K562 (cell line): Measurements from ENCODE around the gene SPECC1L. TPM values are rescaled to one million over a fixed set of nuclear protein-coding genes. Genes with fewer than 3 reads are reported as not detected.

ENCODE experiments used
- ATAC-seq: fragments of 200-7000 bp; cut with Tn5 transposase; 3 replicates; pipeline ENCODE4 v1.9.1; 2020; ENCODE audit warnings: moderate library complexity
- BruUV-seq: library from RNA; stranded (reverse); fragments of 400-500 nt; replicated peaks from 2 replicates; lab custom pipeline; 2021; lab: Mats Ljungman, UMichigan
- CTCF ChIA-PET: fragments of 300-600 bp; formaldehyde crosslinking; extraction: SDS; loops from one replicate; lab custom pipeline; 2021; ENCODE audit warnings: low intra/inter-chr PET ratio; lab: Yijun Ruan, JAX
- POLR2A ChIA-PET: fragments of 300-600, 350-650 bp; sonication (Branson Sonifier 250); formaldehyde crosslinking; extraction: SDS; loops from one replicate; lab custom pipeline; 2021; ENCODE audit warnings: antibody characterized with exemption, inconsistent platforms; lab: Yijun Ruan, JAX
- DNase-seq, 4 experiments: peaks; one replicate each; pipeline versions ENCODE4 v3.0.0 to v3.0.0-alpha.2; 2011 to 2018; ENCODE audit warnings: low spot score in 3 of 4, mixed read lengths in 3 of 4; ENCODE audit errors: extremely low read depth in 1 of 4
- FAIRE-seq: peaks from 2 replicates; lab custom pipeline; 2011; peaks lifted over from hg19 to GRCh38; lab: Jason Lieb, UNC
- H2AFZ ChIP-seq: 2 replicates; pipeline ENCODE4 v1.6.0; 2011; ENCODE audit warnings: low read depth, low read length, control low read depth, inconsistent platforms
- H3K27ac ChIP-seq: fragments of 200-600 bp; 3 replicates; pipeline ENCODE4 v1.8.0; 2011; ENCODE audit warnings: low read depth, mild to moderate bottlenecking, control low read depth, inconsistent platforms, low read length, moderate library complexity, mixed read lengths; ENCODE audit errors: extremely low read depth
- H3K27me3 ChIP-seq, 2 experiments: fragments of 300-600 bp in 1 of 2; 2 replicates in 1 of 2; 3 replicates in 1 of 2; pipeline versions ENCODE4 v1.6.0 to v1.8.0; 2011; ENCODE audit warnings: inconsistent platforms in 2 of 2, low read length in 2 of 2, mild to moderate bottlenecking in 1 of 2, mixed read lengths in 1 of 2, moderate library complexity in 1 of 2; ENCODE audit not compliant: control insufficient read depth in 2 of 2, insufficient read depth in 2 of 2
- H3K36me3 ChIP-seq: fragments of 300-600 bp; 3 replicates; pipeline ENCODE4 v1.8.0; 2011; ENCODE audit warnings: mild to moderate bottlenecking, low read length, inconsistent platforms; ENCODE audit not compliant: control insufficient read depth, insufficient read depth
- H3K4me1 ChIP-seq, 2 experiments: fragments of 200-600 bp in 1 of 2; replicated peaks in 1 of 2; 2 replicates in 1 of 2; 3 replicates in 1 of 2; pipeline versions ENCODE4 v1.5.1 to v1.8.0; 2011; ENCODE audit warnings: inconsistent platforms in 2 of 2, low read length in 2 of 2, mild to moderate bottlenecking in 1 of 2, mixed read lengths in 1 of 2, moderate library complexity in 1 of 2; ENCODE audit not compliant: control insufficient read depth in 2 of 2, insufficient read depth in 2 of 2
- H3K4me2 ChIP-seq: 2 replicates; pipeline ENCODE4 v1.6.1; 2011; ENCODE audit warnings: low read length, control low read depth, inconsistent platforms, mixed read lengths; ENCODE audit not compliant: insufficient read depth
- H3K4me3 ChIP-seq: fragments of 200-600 bp; sonication (generic), shearing (Covaris generic); 2 replicates; pipeline ENCODE4 v1.5.1; 2016; ENCODE audit warnings: control low read depth, inconsistent platforms
- H3K79me2 ChIP-seq: fragments of 200-600 bp; 3 replicates; pipeline ENCODE4 v1.8.0; 2011; ENCODE audit warnings: low read length, inconsistent platforms; ENCODE audit not compliant: control insufficient read depth, insufficient read depth
- H3K9ac ChIP-seq, 2 experiments: 2 replicates each; pipeline versions ENCODE4 v1.6.0 to v1.6.1; 2011; ENCODE audit warnings: low read depth in 2 of 2, low read length in 2 of 2, control low read depth in 1 of 2, inconsistent platforms in 1 of 2, mild to moderate bottlenecking in 1 of 2, mixed read lengths in 1 of 2; ENCODE audit not compliant: insufficient read depth in 1 of 2
- H3K9me1 ChIP-seq: one replicate; pipeline ENCODE4 v1.6.0; 2011; ENCODE audit warnings: inconsistent platforms, mild to moderate bottlenecking, low read length, moderate library complexity; ENCODE audit not compliant: control insufficient read depth, insufficient read depth
- H3K9me3 ChIP-seq: replicated peaks from 2 replicates; pipeline ENCODE4 v1.5.1; 2011; ENCODE audit warnings: low read depth, low read length, inconsistent platforms; ENCODE audit not compliant: control insufficient read depth, insufficient read depth
- H4K20me1 ChIP-seq: replicated peaks from 2 replicates; pipeline ENCODE4 v1.6.1; 2011; ENCODE audit warnings: low read length, inconsistent platforms, mixed read lengths; ENCODE audit not compliant: control insufficient read depth, insufficient read depth
- ARHGAP35 ChIP-seq: fragments of 450-650 bp; IDR thresholded peaks from 2 replicates; pipeline ENCODE4 v1.6.1; 2018; ENCODE audit not compliant: partially characterized antibody
- GABPB2 ChIP-seq: fragments of 250-450 bp; sonication (Bioruptor Pico); conservative IDR thresholded peaks from 2 replicates; pipeline ENCODE4 v1.5.1; 2021; ENCODE audit warnings: mild to moderate bottlenecking
- HMGN3 ChIP-seq: IDR thresholded peaks from 2 replicates; pipeline ENCODE4 v1.6.1; 2011; ENCODE audit warnings: borderline replicate concordance, low read depth, mild to moderate bottlenecking, mixed read lengths, low read length; ENCODE audit not compliant: insufficient read length; ENCODE audit errors: extremely low read depth
- KAT2B ChIP-seq: IDR thresholded peaks from one replicate; pipeline ENCODE4 v1.6.1; 2012; ENCODE audit warnings: low read depth, mild to moderate bottlenecking, control low read depth, inconsistent platforms, low read length, moderate library complexity
- KLF16 ChIP-seq: IDR thresholded peaks from 2 replicates; pipeline ENCODE4 v1.6.1; 2016; ENCODE audit warnings: antibody characterized with exemption
- NFIX ChIP-seq: fragments of 250-450 bp; sonication (Bioruptor Pico); IDR thresholded peaks from 2 replicates; pipeline ENCODE4 v1.4.0; 2020; ENCODE audit warnings: low read depth, mild to moderate bottlenecking, moderate library complexity
- POLR2G ChIP-seq: fragments of 200-400 bp; formaldehyde crosslinking; IDR thresholded peaks from 2 replicates; pipeline ENCODE4 v1.6.1; 2017; ENCODE audit warnings: low read depth, mild to moderate bottlenecking, antibody characterized with exemption, low read length, moderate library complexity
- RCOR1 ChIP-seq, 2 experiments: IDR thresholded peaks; 2 replicates each; pipeline ENCODE4 v1.6.1; 2012; ENCODE audit warnings: low read depth in 2 of 2, low read length in 2 of 2, borderline replicate concordance in 1 of 2, improper control_type of control experiment in 1 of 2
- RFX1 ChIP-seq: fragments of 450-650 bp; IDR thresholded peaks from 2 replicates; pipeline ENCODE4 v1.6.1; 2016; ENCODE audit warnings: mild to moderate bottlenecking, moderate library complexity
- RFX5 ChIP-seq: IDR thresholded peaks from 2 replicates; pipeline ENCODE4 v1.6.1; 2011; ENCODE audit warnings: low read depth, mild to moderate bottlenecking, improper control_type of control experiment, low read length
- SMARCA5 ChIP-seq: fragments of 450-650 bp; IDR thresholded peaks from 2 replicates; pipeline ENCODE4 v1.6.1; 2016
- ZNF408 ChIP-seq: fragments of 250-450 bp; sonication (Bioruptor Pico); IDR thresholded peaks from 2 replicates; pipeline ENCODE4 v1.4.0; 2020; ENCODE audit warnings: low read depth, mild to moderate bottlenecking, moderate library complexity
- ZNF551 ChIP-seq: fragments of 250-450 bp; sonication (Bioruptor Pico); IDR thresholded peaks from 2 replicates; pipeline ENCODE4 v1.5.0; 2021; ENCODE audit warnings: mild to moderate bottlenecking, moderate library complexity
- WGBS: fragments of 100-300 bp; shearing (Covaris generic); methylation state at CpG from one replicate; pipeline ENCODE4 v1.1.6; 2016; ENCODE audit warnings: low coverage, mixed read lengths; ENCODE audit not compliant: insufficient coverage; ENCODE audit errors: missing lambda C conversion rate; 5-methylcytosine and 5-hydroxymethylcytosine counted together
- in situ Hi-C: fragments of 300-500 bp; cut with MboI; formaldehyde crosslinking; loops from 4 replicates; pipeline ENCODE4 v1.15.0; 2018; ENCODE audit warnings: inconsistent platforms, mixed read lengths
- intact Hi-C: fragments of 100-400 bp; cut with micrococcal nuclease; formaldehyde crosslinking; loops from 2 replicates; pipeline ENCODE4 v1.14.2; 2022
- polyA plus RNA-seq, 8 experiments: library from polyadenylated mRNA; depleted of rRNA in 4 of 8; stranded (reverse) in 5 of 8; unstranded in 3 of 8; fragments of >200 nt; fragmentation: Nextera tagmentation in 2 of 8; fragmentation: Illumina TruSeq in 1 of 8; extraction: Ambion mirVana in 2 of 8; extraction: Trizol in 1 of 8; gene quantifications; 2 replicates each; pipeline versions ENCODE4 v1.2.1 to v1.2.3, GENCODE V29; 2011 to 2014; ENCODE audit warnings: inconsistent platforms in 1 of 8, missing spikeins in 1 of 8
- total RNA-seq, 7 experiments: library from RNA; depleted of rRNA in 6 of 7; stranded (reverse); fragments of >200 nt in 6 of 7; fragmentation: Illumina TruSeq in 2 of 7; extraction: Trizol in 2 of 7; gene quantifications; 2 replicates each; pipeline versions ENCODE4 v1.2.1 to v1.2.3, GENCODE V29; 2011 to 2021; ENCODE audit warnings: low replicate concordance in 1 of 7
- TF ChIP-seq, protein P1 (sequence below): fragments of 450-650 bp; formaldehyde crosslinking; IDR thresholded peaks from 2 replicates; pipeline ENCODE4 v1.4.0; 2020; ENCODE audit warnings: mild to moderate bottlenecking, mixed read lengths
- TF ChIP-seq, protein P2 (sequence below), 2 experiments: fragments of 450-650 bp in 1 of 2; sonication (generic) in 1 of 2; formaldehyde crosslinking; conservative IDR thresholded peaks; 2 replicates each; pipeline versions ENCODE4 v1.4.0 to v1.8.1; 2020 to 2022; ENCODE audit warnings: mild to moderate bottlenecking in 1 of 2, missing genetic modification reagents in 1 of 2
- TF ChIP-seq, protein P3 (sequence below): fragments of 200-800 bp; sonication (Bioruptor generic); IDR thresholded peaks from 2 replicates; pipeline ENCODE4 v1.6.1; 2017; ENCODE audit warnings: missing genetic modification characterization, missing compliant biosample characterization

The SPECC1L gene
- total and polyA plus RNA-seq, 9 of the 15 experiments (the other 6 are each of a cell fraction or from before 2014, with no cell fraction given), result 1.4 to 27.9 (median 14.5) TPM

DNA sequence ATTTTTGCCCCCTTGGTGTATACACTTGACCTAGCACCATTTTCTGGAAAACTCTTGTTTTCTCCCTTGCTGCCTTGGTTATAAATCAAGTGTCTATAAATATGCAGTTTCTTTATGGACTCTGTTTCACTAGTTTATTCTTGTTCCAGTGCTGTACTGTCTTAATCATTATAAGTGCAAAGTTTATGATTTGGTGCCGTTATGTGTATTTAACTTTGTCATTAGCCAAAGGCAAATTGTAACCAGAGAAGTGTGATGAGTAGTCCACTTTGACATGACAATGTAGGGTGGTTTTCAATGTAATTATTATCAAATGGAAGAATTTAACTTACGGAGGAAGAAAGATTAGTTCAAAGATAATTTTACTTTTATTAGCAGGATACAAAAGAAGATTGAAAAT, 40.3 kb downstream of the SPECC1L start:
- Histone ChIP-seq H3K4me1 (no peaks in the 10 kb centered on the region), H3K9me1 (no peaks in the 10 kb centered on the region), H2AFZ (no peak overlapping the region), H3K27ac (no peak overlapping the region), H3K27me3 (no peaks in the 10 kb centered on the region), H4K20me1 (no peaks in the 10 kb centered on the region)
- no TSS peak for BruUV-seq
- in situ Hi-C loops, result no loop called here
- no peak for DNase-seq
- no peak for TF ChIP-seq RFX5
- no peak for TF ChIP-seq KLF16
- TF ChIP-seq SMARCA5, result no peak
- no peak for TF ChIP-seq ZNF408 (CRISPR knock-in tag)
- TF ChIP-seq, protein P1, sequence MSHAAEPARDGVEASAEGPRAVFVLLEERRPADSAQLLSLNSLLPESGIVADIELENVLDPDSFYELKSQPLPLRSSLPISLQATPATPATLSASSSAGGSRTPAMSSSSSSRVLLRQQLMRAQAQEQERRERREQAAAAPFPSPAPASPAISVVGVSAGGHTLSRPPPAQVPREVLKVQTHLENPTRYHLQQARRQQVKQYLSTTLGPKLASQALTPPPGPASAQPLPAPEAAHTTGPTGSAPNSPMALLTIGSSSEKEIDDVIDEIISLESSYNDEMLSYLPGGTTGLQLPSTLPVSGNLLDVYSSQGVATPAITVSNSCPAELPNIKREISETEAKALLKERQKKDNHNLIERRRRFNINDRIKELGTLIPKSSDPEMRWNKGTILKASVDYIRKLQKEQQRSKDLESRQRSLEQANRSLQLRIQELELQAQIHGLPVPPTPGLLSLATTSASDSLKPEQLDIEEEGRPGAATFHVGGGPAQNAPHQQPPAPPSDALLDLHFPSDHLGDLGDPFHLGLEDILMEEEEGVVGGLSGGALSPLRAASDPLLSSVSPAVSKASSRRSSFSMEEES (CRISPR knock-in tag), result no peak
- TF ChIP-seq, protein P2, sequence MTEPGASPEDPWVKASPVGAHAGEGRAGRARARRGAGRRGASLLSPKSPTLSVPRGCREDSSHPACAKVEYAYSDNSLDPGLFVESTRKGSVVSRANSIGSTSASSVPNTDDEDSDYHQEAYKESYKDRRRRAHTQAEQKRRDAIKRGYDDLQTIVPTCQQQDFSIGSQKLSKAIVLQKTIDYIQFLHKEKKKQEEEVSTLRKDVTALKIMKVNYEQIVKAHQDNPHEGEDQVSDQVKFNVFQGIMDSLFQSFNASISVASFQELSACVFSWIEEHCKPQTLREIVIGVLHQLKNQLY (CRISPR knock-in tag; conservative IDR thresholded peaks at IDR 0.05), result no peak
- no peak for TF ChIP-seq ARHGAP35
- TF ChIP-seq POLR2G, result no peak
- TF ChIP-seq HMGN3, result no peak
- no peak for TF ChIP-seq RFX1
- TF ChIP-seq NFIX, result no peak
- TF ChIP-seq, protein P3, sequence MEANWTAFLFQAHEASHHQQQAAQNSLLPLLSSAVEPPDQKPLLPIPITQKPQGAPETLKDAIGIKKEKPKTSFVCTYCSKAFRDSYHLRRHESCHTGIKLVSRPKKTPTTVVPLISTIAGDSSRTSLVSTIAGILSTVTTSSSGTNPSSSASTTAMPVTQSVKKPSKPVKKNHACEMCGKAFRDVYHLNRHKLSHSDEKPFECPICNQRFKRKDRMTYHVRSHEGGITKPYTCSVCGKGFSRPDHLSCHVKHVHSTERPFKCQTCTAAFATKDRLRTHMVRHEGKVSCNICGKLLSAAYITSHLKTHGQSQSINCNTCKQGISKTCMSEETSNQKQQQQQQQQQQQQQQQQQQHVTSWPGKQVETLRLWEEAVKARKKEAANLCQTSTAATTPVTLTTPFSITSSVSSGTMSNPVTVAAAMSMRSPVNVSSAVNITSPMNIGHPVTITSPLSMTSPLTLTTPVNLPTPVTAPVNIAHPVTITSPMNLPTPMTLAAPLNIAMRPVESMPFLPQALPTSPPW (CRISPR knock-in tag), result no peak
- TF ChIP-seq KAT2B, result no peak
- no peak for TF ChIP-seq ZNF551 (CRISPR knock-in tag)
- no peak for TF ChIP-seq RCOR1 (IDR thresholded peaks at IDR 0.05; ENCODE audit: borderline replicate concordance in 1 of 2, low read depth in 2 of 2, low read length in 2 of 2)
- no peak for TF ChIP-seq GABPB2 (CRISPR knock-in tag)
- TF ChIP-seq, all 486 proteins: peak for 0
- 84% methylated on average over 2 of the region's 2 CpGs for WGBS
- no peak overlapping the region for H3K4me2 ChIP-seq
- H3K9me3 ChIP-seq, result no peaks in the 10 kb centered on the region
- CTCF ChIA-PET, result no interaction called here
- POLR2A ChIA-PET, result no interaction called here
- H3K4me3 ChIP-seq, result no peak overlapping the region
- H3K36me3 ChIP-seq, result peaks cover 42% of the 10 kb centered on the region; the same call in 2 of the 3 replicates
- FAIRE-seq (no peak), ATAC-seq (no peak)
- no peaks in the 10 kb centered on the region; the same call in 1 of the 3 replicates for H3K79me2 ChIP-seq
- no peak overlapping the region for H3K9ac ChIP-seq
- intact Hi-C loops, result no loop called here
